Prostate gland (tissue), 2 donors: ENCODE data around the gene TMEM147.

Source experiments
- CTCF ChIP-seq, 4 experiments: fragments of 200-600 bp in 2 of 4; fragments of 450-650 bp in 2 of 4; sonication (generic) in 2 of 4; IDR thresholded peaks; 1 replicate in 3 of 4; 2 replicates in 1 of 4; pipeline ENCODE4 v1.5.1; 2016 to 2019; ENCODE audit warnings: antibody characterized with exemption in 4 of 4, mild to moderate bottlenecking in 2 of 4, moderate library complexity in 2 of 4
- POLR2A ChIP-seq: fragments of 450-650 bp; IDR thresholded peaks from one replicate; pipeline ENCODE4 v1.6.1; 2016; ENCODE audit warnings: antibody characterized with exemption, mild to moderate bottlenecking
- POLR2AphosphoS5 ChIP-seq: sonication (generic); formaldehyde crosslinking; IDR thresholded peaks from one replicate; pipeline ENCODE4 v1.6.1; 2017; ENCODE audit warnings: antibody characterized with exemption

- TF ChIP-seq POLR2A (no peak), CTCF (IDR thresholded peaks at IDR 0.05) (peak in 3 of 4 experiments; percentile 27 to 38 (median 33)), POLR2AphosphoS5 (no peak)
Observed at GRCh38 chr19:35592226-35592625, 46.8 kb downstream of the TMEM147 start.
